Panc1 (cell line): ENCODE results near the gene COL16A1. TPM values are rescaled to one million over a fixed set of nuclear protein-coding genes. Genes with fewer than 3 reads are reported as not detected.

ENCODE experiments used
- ATAC-seq: fragments of 200-7000 bp; cut with Tn5 transposase; 2 replicates; pipeline ENCODE4 v1.9.1; 2020; ENCODE audit warnings: mild to moderate bottlenecking, moderate library complexity
- BruUV-seq: library from RNA; stranded (reverse); fragments of 400-500 nt; replicated peaks from 2 replicates; lab custom pipeline; 2021; lab: Mats Ljungman, UMichigan
- CTCF ChIA-PET: fragments of 300-600 bp; sonication (Branson Sonifier 250); formaldehyde crosslinking; loops from one replicate; lab custom pipeline; 2022; ENCODE audit warnings: antibody characterized with exemption; lab: Charles Lee
- POLR2A ChIA-PET: fragments of 300-600 bp; sonication (Branson Sonifier 250); formaldehyde crosslinking; loops from one replicate; lab custom pipeline; 2022; ENCODE audit warnings: antibody characterized with exemption; lab: Charles Lee
- DNase-seq: peaks from one replicate; pipeline ENCODE4 v3.0.0-alpha.2; 2010; ENCODE audit warnings: low read depth, low spot score
- H3K27ac ChIP-seq: 2 replicates; pipeline ENCODE4 v1.5.1; 2011; ENCODE audit warnings: mild to moderate bottlenecking, low read length, inconsistent platforms
- H3K27me3 ChIP-seq: fragments of 200-500 bp; sonication (Bioruptor generic); 2 replicates; pipeline ENCODE4 v1.6.0; 2014; ENCODE audit warnings: low read length, inconsistent platforms; ENCODE audit not compliant: control insufficient read depth, insufficient read depth
- H3K36me3 ChIP-seq: fragments of 200-500 bp; sonication (Bioruptor generic); 2 replicates; pipeline ENCODE4 v1.5.1; 2014; ENCODE audit warnings: inconsistent platforms, mild to moderate bottlenecking, low read length, moderate library complexity; ENCODE audit not compliant: control insufficient read depth, insufficient read depth
- H3K4me1 ChIP-seq: 2 replicates; pipeline ENCODE4 v1.5.1; 2011; ENCODE audit warnings: inconsistent platforms, mild to moderate bottlenecking, low read length, moderate library complexity; ENCODE audit not compliant: control insufficient read depth, insufficient read depth
- H3K4me3 ChIP-seq, 2 experiments: 2 replicates each; pipeline ENCODE4 v1.5.1; 2011 to 2012; ENCODE audit warnings: low read depth in 2 of 2, low read length in 2 of 2, mild to moderate bottlenecking in 2 of 2, inconsistent platforms in 1 of 2, moderate library complexity in 1 of 2
- H3K9me3 ChIP-seq: fragments of 200-500 bp; sonication (Bioruptor generic); 2 replicates; pipeline ENCODE4 v1.5.1; 2014; ENCODE audit warnings: low read depth, mild to moderate bottlenecking, inconsistent platforms, low read length, moderate library complexity; ENCODE audit not compliant: control insufficient read depth, insufficient read depth
- CTCF ChIP-seq: fragments of 450-650 bp; IDR thresholded peaks from 2 replicates; pipeline ENCODE4 v1.5.1; 2017; ENCODE audit warnings: mild to moderate bottlenecking
- POLR2AphosphoS5 ChIP-seq: IDR thresholded peaks from 2 replicates; pipeline ENCODE4 v1.6.1; 2012; ENCODE audit warnings: mild to moderate bottlenecking, low read depth, low read length, moderate library complexity
- SIN3A ChIP-seq: IDR thresholded peaks from 2 replicates; pipeline ENCODE4 v1.6.1; 2012; ENCODE audit warnings: low read depth, mild to moderate bottlenecking, low read length, moderate library complexity, borderline replicate concordance; ENCODE audit not compliant: insufficient read depth
- TCF7L2 ChIP-seq: IDR thresholded peaks from 2 replicates; pipeline ENCODE4 v1.6.1; 2011; ENCODE audit warnings: mild to moderate bottlenecking, low read depth, low read length, inconsistent platforms
- in situ Hi-C: cut with HindIII; loops from 2 replicates; pipeline ENCODE4 v1.10.0; 2016; ENCODE audit warnings: low sequenced_read_pairs, low pct_unique_long_range_greater_than_20kb
- intact Hi-C: fragments of 100-400 bp; cut with micrococcal nuclease; formaldehyde crosslinking; loops from one replicate; pipeline ENCODE4 v1.10.0; 2022; ENCODE audit not compliant: unreplicated experiment
- total RNA-seq: library from RNA; stranded (reverse); gene quantifications from one replicate; pipeline ENCODE4 v1.2.1, GENCODE V29; 2021; ENCODE audit not compliant: unreplicated experiment
- TF ChIP-seq, protein P1 (sequence below), 2 experiments: IDR thresholded peaks; 2 replicates each; pipeline ENCODE4 v1.6.1; 2011 to 2012; ENCODE audit warnings: low read depth in 2 of 2, control low read depth in 1 of 2, low read length in 1 of 2, mild to moderate bottlenecking in 1 of 2, moderate library complexity in 1 of 2; ENCODE audit not compliant: insufficient read depth in 1 of 2

COL16A1 gene
- total RNA-seq, 1 experiment from 2014 or later, result 7.6 TPM

DNA sequence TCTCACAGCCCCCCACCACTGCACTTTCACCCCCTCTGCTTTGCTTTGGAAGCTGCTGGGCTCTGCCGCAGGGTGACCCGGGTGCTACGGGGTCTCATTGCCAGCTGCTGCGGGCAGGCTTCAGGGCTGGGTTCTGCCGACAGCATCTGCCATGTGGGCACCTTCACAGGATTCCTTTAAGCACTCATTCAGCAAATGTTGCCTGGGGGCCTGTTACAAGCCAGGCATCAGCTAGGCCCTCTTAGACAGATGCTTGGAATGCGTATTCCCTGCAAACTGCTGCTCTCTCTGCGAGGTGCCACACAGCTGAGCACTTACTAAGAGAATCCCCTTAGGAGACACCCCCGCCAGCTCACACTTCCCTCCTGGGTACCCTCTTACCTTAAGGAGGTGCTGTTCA lies 29.2 kb downstream of the COL16A1 start:
- Histone ChIP-seq H3K9me3 (no peaks in the 10 kb centered on the region), H3K27me3 (no peaks in the 10 kb centered on the region), H3K4me3 (no peak overlapping the region), H3K4me1 (peaks cover 11% of the 10 kb centered on the region), H3K27ac (no peak overlapping the region), H3K36me3 (no peaks in the 10 kb centered on the region)
- ATAC-seq, result no peak
- CTCF ChIA-PET, result interaction anchor here (0.6 to 0.9 kb wide), 2 partner anchors 71 to 251 kb away, joined by 3 read pairs; no protein-coding TSS in a partner anchor
- TF ChIP-seq, protein P1, sequence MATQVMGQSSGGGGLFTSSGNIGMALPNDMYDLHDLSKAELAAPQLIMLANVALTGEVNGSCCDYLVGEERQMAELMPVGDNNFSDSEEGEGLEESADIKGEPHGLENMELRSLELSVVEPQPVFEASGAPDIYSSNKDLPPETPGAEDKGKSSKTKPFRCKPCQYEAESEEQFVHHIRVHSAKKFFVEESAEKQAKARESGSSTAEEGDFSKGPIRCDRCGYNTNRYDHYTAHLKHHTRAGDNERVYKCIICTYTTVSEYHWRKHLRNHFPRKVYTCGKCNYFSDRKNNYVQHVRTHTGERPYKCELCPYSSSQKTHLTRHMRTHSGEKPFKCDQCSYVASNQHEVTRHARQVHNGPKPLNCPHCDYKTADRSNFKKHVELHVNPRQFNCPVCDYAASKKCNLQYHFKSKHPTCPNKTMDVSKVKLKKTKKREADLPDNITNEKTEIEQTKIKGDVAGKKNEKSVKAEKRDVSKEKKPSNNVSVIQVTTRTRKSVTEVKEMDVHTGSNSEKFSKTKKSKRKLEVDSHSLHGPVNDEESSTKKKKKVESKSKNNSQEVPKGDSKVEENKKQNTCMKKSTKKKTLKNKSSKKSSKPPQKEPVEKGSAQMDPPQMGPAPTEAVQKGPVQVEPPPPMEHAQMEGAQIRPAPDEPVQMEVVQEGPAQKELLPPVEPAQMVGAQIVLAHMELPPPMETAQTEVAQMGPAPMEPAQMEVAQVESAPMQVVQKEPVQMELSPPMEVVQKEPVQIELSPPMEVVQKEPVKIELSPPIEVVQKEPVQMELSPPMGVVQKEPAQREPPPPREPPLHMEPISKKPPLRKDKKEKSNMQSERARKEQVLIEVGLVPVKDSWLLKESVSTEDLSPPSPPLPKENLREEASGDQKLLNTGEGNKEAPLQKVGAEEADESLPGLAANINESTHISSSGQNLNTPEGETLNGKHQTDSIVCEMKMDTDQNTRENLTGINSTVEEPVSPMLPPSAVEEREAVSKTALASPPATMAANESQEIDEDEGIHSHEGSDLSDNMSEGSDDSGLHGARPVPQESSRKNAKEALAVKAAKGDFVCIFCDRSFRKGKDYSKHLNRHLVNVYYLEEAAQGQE (IDR thresholded peaks at IDR 0.05; ENCODE audit: insufficient read depth in 1 of 2, low read depth in 2 of 2, low read length in 1 of 2), result no peak
- BruUV-seq, result no TSS peak
- in situ Hi-C loops (no loop called here), intact Hi-C loops (no loop called here)
- POLR2A ChIA-PET, result interaction anchor here (0.5 kb wide), 1 partner anchor 479 kb away, joined by 6 read pairs; no protein-coding TSS in a partner anchor
- DNase-seq, result no peak

DNA sequence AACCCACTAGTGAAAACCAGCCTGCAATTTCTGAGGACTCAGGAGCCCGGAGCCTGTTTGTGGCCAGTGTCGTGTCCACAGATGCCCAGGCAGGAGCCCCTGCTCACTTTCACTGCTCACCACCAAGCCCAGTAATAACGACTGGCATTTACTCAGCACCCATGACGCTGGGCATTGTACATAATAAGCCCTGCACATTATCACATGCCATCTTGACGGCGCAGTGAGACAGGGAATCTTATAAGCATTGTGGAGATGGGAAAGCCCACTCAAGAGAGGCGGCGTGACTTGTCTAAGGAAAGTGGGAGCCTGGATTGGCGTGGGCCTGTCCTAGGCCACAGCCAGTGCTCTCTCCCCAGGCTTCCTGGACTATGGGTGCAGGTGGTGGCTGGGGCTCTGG lies 30.4 kb downstream of the COL16A1 start:
- intact Hi-C loops (no loop called here), in situ Hi-C loops (no loop called here)
- Histone ChIP-seq H3K27ac (no peak overlapping the region), H3K36me3 (no peaks in the 10 kb centered on the region), H3K4me3 (no peak overlapping the region), H3K4me1 (peaks cover 15% of the 10 kb centered on the region), H3K27me3 (no peaks in the 10 kb centered on the region), H3K9me3 (no peaks in the 10 kb centered on the region)
- no TSS peak for BruUV-seq
- TF ChIP-seq, protein P1 (IDR thresholded peaks at IDR 0.05; ENCODE audit: insufficient read depth in 1 of 2, low read depth in 2 of 2, low read length in 1 of 2), result no peak
- TF ChIP-seq SIN3A, result no peak
- no peak for TF ChIP-seq CTCF
- TF ChIP-seq TCF7L2, result no peak
- no peak for TF ChIP-seq POLR2AphosphoS5
- ChIA-PET CTCF (no interaction called here), POLR2A (no interaction called here)
- ATAC-seq (no peak), DNase-seq (no peak)
